GM12864 (cell line): ENCODE measurements around the gene PPARA.

Experiments used
- DNase-seq: peaks from one replicate; pipeline ENCODE4 v3.0.0-alpha.2; 2011; ENCODE audit warnings: low read depth
- H3K4me3 ChIP-seq: 2 replicates; pipeline ENCODE4 v1.5.1; 2011; ENCODE audit warnings: mild to moderate bottlenecking, low read depth, low read length, control low read depth
- TF ChIP-seq, protein P1 (sequence below): IDR thresholded peaks from 2 replicates; pipeline ENCODE4 v1.5.1; 2011; ENCODE audit warnings: low read depth, mild to moderate bottlenecking, moderate library complexity, low read length, control low read depth, inconsistent platforms; ENCODE audit errors: missing control alignments

The PPARA gene

DNA sequence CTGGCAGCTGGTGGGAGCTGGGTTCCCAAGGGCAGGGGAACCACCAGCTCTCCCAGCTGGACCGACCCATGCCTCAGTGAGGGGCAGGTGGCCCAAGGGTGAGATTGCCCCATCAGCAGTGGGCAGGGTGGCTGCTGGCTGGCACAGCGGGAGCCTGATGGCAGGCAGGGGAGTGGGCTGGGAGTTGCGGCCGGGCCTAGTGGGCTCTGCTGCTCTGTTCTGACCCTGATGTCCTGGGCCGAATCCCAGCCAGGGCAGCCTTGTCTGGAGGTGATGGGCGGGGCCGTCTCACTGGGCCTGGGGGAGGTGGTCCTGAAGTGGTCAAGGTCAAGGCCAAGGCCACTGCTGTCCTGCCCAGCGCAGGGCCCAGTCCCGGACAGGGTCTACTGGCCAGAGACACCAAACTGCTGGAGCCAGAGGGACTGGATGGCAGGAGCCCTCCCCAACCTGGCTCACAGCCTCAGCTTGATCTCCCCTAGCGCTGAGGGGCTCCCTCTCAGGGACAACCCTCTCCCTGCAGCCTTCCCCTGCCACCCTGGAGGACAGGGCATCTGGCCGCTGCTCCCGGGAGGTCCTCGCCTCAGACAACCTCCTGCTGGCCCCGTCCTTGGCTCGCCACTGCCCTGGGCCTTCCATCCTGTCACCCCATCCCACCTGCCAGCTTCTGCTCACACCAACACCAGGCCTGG lies 26.5 kb upstream of the PPARA start:
- H3K4me3 ChIP-seq: no peak overlapping the region
- TF ChIP-seq, protein P1, sequence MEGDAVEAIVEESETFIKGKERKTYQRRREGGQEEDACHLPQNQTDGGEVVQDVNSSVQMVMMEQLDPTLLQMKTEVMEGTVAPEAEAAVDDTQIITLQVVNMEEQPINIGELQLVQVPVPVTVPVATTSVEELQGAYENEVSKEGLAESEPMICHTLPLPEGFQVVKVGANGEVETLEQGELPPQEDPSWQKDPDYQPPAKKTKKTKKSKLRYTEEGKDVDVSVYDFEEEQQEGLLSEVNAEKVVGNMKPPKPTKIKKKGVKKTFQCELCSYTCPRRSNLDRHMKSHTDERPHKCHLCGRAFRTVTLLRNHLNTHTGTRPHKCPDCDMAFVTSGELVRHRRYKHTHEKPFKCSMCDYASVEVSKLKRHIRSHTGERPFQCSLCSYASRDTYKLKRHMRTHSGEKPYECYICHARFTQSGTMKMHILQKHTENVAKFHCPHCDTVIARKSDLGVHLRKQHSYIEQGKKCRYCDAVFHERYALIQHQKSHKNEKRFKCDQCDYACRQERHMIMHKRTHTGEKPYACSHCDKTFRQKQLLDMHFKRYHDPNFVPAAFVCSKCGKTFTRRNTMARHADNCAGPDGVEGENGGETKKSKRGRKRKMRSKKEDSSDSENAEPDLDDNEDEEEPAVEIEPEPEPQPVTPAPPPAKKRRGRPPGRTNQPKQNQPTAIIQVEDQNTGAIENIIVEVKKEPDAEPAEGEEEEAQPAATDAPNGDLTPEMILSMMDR: no peak
- no peak for DNase-seq

DNA sequence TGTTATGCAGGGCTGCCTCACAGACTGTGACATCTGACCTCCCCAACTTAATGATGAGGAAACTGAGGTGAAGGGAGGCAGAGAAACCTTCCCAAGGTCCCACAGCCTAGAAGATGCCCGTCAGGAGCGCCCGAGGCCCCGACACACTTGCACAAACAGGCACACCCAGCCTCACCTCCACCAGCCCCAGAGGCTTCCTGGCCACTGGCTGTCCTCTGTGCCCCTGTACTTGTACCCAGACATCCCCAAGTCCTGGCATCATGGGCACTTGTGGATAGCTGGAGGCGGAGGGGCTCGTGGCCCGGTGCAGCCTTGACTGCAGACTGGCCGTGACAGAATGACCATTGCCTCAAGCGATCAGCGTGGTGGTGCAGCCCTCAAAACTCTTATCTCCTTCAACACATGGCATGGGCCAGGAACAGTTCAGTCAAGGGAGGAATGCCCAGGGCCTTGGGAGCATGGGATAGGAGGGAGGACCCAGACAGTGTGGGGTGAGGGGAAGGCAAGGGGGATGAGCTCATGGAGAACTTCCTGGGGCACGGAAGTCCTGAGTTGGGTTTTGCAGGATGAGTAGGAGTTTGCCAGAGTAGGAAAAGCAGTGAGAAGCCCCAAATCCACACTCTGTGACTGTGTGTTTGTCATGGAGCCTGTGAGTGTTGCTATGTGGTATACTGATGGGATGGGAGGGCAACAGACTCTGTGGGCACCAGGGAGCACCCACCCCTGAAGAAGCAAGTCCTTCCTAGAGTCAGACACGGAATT lies 25.8 kb upstream of the PPARA start:
- TF ChIP-seq, protein P1: no peak
- no peak for DNase-seq
- no peak overlapping the region for H3K4me3 ChIP-seq

DNA sequence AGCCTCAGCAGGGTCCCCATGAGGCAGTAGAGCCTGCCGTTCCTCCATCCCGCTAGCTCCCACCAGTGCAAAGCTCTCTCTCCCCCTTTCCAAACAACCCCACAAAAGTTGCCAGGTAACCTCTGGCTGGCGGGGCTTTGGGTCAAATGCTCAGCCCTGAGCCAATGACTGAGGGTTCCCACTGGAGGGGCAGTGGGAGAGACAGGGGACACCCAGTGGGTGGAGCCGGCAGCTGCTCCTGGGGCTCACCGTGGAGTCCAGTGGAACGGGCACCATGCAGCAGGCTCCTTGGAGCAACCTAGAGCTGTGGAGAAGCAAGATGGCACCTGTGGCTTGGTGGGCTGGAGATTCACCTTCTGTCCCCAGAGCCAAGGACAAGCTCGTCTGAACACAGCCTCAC lies 25.0 kb upstream of the PPARA start:
- no peak overlapping the region for H3K4me3 ChIP-seq
- no peak for DNase-seq
- TF ChIP-seq, protein P1: no peak

DNA sequence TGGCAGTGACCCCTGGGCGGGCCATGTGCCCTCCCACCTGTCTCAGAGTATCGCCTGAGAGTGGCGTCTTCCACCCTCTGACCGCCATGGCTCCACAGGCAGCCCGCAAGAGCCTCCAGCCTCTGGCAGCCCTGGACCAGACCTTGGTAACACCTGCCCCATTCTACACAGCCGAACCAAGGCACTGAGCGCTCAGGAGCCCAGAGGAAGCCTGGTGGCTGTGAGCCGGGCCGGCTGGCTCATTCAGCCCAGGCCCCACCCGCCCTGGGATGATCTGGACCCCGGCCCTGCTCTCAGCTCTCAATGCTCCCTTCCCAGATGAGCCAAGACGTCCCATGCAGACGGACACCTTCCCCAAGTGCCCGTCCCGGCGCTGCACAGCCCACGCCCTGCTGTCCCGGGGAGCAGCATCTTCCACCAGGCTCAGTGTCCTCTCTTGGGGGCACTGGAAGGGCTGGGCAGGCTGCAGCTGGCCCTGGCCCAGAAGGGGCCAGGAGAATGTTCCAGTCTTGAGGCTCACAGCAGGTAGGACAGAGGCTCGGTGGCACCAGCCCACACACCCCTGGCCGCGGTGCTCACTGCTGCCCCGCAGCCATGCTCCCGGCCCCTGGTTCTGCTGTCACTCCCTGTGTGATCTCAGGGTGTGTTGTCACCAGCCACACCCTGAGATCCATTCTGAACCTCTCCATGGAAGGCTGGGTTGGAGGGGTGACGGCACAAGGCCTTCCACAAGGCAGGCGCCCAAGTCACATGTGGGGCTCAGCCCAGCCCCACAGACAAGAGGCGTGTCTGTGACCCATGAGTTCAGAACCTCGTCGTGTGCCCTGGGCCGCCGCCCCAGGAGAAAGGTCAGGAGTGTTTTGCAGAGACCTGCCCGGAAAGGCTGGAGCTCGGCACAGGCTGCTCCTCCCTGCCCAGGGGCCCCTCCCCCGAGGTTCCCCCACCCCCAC lies 24.2 kb upstream of the PPARA start:
- no peak overlapping the region for H3K4me3 ChIP-seq
- TF ChIP-seq, protein P1: no peak
- DNase-seq: no peak

DNA sequence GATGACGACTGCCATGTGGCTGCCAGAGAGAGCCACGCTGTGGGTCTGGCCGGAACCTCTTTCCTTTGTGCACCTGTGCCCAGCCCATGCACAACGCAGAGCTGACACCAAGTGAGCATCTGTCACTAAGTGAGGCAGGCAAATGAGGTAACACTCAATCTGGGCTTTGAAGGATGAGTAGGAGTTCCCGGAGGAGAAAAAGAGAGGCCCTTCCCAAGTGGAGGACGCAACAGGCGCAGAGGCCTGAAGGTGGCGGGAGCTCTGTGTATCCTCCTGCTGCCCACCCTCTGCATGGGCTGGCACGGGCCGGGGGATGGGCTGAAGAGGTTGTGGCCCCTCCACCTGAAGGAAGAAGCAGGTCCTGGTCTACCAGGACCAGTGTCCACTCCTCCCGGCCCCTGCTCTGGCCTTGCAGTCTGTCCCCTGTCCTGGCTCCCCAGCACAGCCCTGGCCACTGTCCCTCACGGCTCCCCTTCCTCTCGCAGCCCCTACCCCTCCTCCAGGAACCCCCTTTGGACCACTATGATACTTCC lies 23.4 kb upstream of the PPARA start:
- TF ChIP-seq, protein P1: no peak
- DNase-seq: no peak
- H3K4me3 ChIP-seq: no peak overlapping the region

DNA sequence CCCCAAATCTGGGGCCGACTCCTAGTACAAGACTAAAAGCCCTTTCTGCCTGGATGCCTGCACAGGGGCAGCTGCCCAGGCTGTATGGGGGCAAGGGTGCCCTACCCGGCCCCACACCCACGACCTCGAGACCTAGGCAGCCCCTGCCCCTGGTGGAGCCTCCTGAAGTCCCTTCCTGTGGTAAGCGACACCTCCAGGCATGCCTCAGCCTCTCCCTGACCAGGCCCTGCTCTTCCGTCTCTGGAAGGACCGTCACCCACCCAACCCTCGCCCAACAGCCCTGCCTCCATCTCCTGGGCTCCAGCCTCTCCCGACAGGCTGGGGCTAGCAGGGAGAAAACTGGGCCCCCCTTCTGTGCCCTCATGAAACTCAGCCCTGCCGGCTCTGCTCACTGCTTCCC lies 22.8 kb upstream of the PPARA start:
- DNase-seq: no peak
- H3K4me3 ChIP-seq: no peak overlapping the region
- TF ChIP-seq, protein P1: no peak
